Psoas muscle (tissue), 8 donors: ENCODE measurements around the gene TFDP1. TPM values are rescaled to one million over a fixed set of nuclear protein-coding genes. Genes with fewer than 3 reads are reported as not detected.
A peak's percentile ranks its signal among the peaks of the same experiment; 100 is the strongest.

Experiments
- ATAC-seq, 4 donors: fragments of 200-7000 bp; cut with Tn5 transposase; one replicate each; pipeline ENCODE4 v1.9.1; 2020; ENCODE audit warnings: moderate library complexity in 3 of 4, mild to moderate bottlenecking in 2 of 4
- DNase-seq, 2 donors: peaks; one replicate each; pipeline ENCODE4 v3.0.0-alpha.2; 2020
- H3K27ac ChIP-seq: fragments of 200-600 bp; one replicate; pipeline ENCODE4 v1.8.0; 2022
- H3K27me3 ChIP-seq, 3 donors: fragments of 200-600 bp in 1 of 3; one replicate each; pipeline versions ENCODE4 v1.6.1 to v1.8.0; 2013 to 2022; ENCODE audit warnings: low read length in 2 of 3, mild to moderate bottlenecking in 2 of 3, moderate library complexity in 1 of 3; ENCODE audit not compliant: insufficient read depth in 3 of 3
- H3K36me3 ChIP-seq, 2 donors: fragments of 200-600 bp in 1 of 2; one replicate each; pipeline versions ENCODE4 v1.6.1 to v1.8.0; 2013 to 2022; ENCODE audit warnings: low read depth in 1 of 2, mild to moderate bottlenecking in 1 of 2, moderate library complexity in 1 of 2; ENCODE audit not compliant: insufficient read depth in 1 of 2
- H3K4me1 ChIP-seq: fragments of 200-600 bp; one replicate; pipeline ENCODE4 v1.8.0; 2022
- H3K4me3 ChIP-seq: fragments of 200-600 bp; one replicate; pipeline ENCODE4 v1.8.0; 2022; ENCODE audit warnings: mild to moderate bottlenecking
- H3K9me3 ChIP-seq: fragments of 200-600 bp; one replicate; pipeline ENCODE4 v1.8.0; 2022
- CTCF ChIP-seq: fragments of 200-600 bp; IDR thresholded peaks from one replicate; pipeline ENCODE4 v1.8.0; 2022; ENCODE audit warnings: antibody characterized with exemption
- WGBS, 3 donors: extraction: QIAGEN DNeasy Blood & Tissue Kit; methylation state at CpG; one replicate each; pipeline versions ENCODE4 v1.1.6 to v1.1.7; 2013; 5-methylcytosine and 5-hydroxymethylcytosine counted together
- intact Hi-C, 2 donors: fragments of 100-400 bp; cut with DNase I; formaldehyde crosslinking; loops; one replicate each; pipeline versions ENCODE4 v1.11.0 to v1.14.2; 2022
- polyA plus RNA-seq, 3 donors: library from polyadenylated mRNA; stranded (reverse); fragments of 200-250 nt; gene quantifications; one replicate each; pipeline ENCODE4 v1.2.3, GENCODE V29; 2013
- total RNA-seq, 4 donors: library from RNA; stranded (reverse); fragmentation: NEBNext Ultra II Directional in 2 of 4; extraction: Animal tissue kit (Norgen Biotek cat#: 25700) in 2 of 4; gene quantifications; one replicate each; pipeline versions ENCODE4 v1.2.1 to v1.2.4, GENCODE V29; 2021 to 2023
- donor health status: healthy with polysubstance abuse.
- donor health status: DM: no; HTN: no; CAD: no; lungs with moderate emphysema.
- donor health status: Bipolar disorder and iron deficiency.
- donor health status: healthy.
- donor health status: DM: yes; HTN: yes; CAD: no.
- donor health status: DM: no; HTN: no; CAD: no.
- donor health status: DM: no; HTN: no; CAD: no.
- donor health status: DM: yes; HTN: yes; CAD: no.

The TFDP1 gene
- total and polyA plus RNA-seq, 7 donors = 18.8 to 40.2 (median 31.4) TPM

- peak in 1 of 2 donors; percentile 36 for DNase-seq
- no peak overlapping the region for H3K27ac ChIP-seq
- ATAC-seq = no peak
- H3K27me3 ChIP-seq = no peaks in the 10 kb centered on the region
- H3K4me3 ChIP-seq = no peak overlapping the region
- peaks cover 9 to 90% of the 10 kb centered on the region in 2 donors for H3K36me3 ChIP-seq
- H3K9me3 ChIP-seq = no peaks in the 10 kb centered on the region
- 95 to 96% (median 95%) methylated on average over 24 of the region's 24 CpGs for WGBS, 3 donors
- H3K4me1 ChIP-seq = no peaks in the 10 kb centered on the region
- intact Hi-C loops = no loop called here
- TF ChIP-seq CTCF = no peak
Measured at GRCh38 chr13:113636266-113636963, 51.9 kb downstream of the TFDP1 start.

GRCh38 chr13:113637262-113638160 is 53.0 kb downstream of the TFDP1 start:
- peak in 1 of 2 donors; percentile 30 for DNase-seq
- Histone ChIP-seq H3K4me1 (no peaks in the 10 kb centered on the region), H3K27me3 (no peaks in the 10 kb centered on the region), H3K27ac (no peak overlapping the region), H3K36me3 (peaks cover 9 to 86% of the 10 kb centered on the region in 2 donors), H3K9me3 (no peaks in the 10 kb centered on the region), H3K4me3 (no peak overlapping the region)
- no peak for TF ChIP-seq CTCF
- intact Hi-C loops = no loop called here
- 93 to 95% (median 94%) methylated on average over 30 of the region's 30 CpGs for WGBS, 3 donors
- ATAC-seq = no peak

GRCh38 chr13:113638173-113638746 is 53.7 kb downstream of the TFDP1 start:
- 96 to 98% (median 98%) methylated on average over 37 of the region's 37 CpGs for whole genome bisulfite sequencing, 3 donors
- peak in 1 of 2 donors; percentile 19 for DNase-seq
- TF ChIP-seq CTCF = no peak

GRCh38 chr13:113638806-113639205 is 54.3 kb downstream of the TFDP1 start:
- no peaks in the 10 kb centered on the region for H3K27me3 ChIP-seq
- TF ChIP-seq CTCF = no peak
- peaks cover 9 to 73% of the 10 kb centered on the region in 2 donors for H3K36me3 ChIP-seq
- no peaks in the 10 kb centered on the region for H3K9me3 ChIP-seq
- intact Hi-C loops = no loop called here
- no peak overlapping the region for H3K4me3 ChIP-seq
- no peak overlapping the region for H3K27ac ChIP-seq
- 90 to 95% (median 93%) methylated on average over 8 of the region's 8 CpGs for WGBS, 3 donors
- DNase-seq = no peak
- no peaks in the 10 kb centered on the region for H3K4me1 ChIP-seq
- ATAC-seq = no peak

More at GRCh38 chr13:113638173-113638746, 53.7 kb downstream of the TFDP1 start:
- Histone ChIP-seq H3K27me3 (no peaks in the 10 kb centered on the region), H3K9me3 (no peaks in the 10 kb centered on the region), H3K27ac (no peak overlapping the region), H3K4me3 (no peak overlapping the region), H3K36me3 (peaks cover 9 to 79% of the 10 kb centered on the region in 2 donors), H3K4me1 (no peaks in the 10 kb centered on the region)
- ATAC-seq = no peak
- intact Hi-C loops = no loop called here
